Brain pericyte (primary cell): Measurements from ENCODE around the gene BICD2.
"Not testable (repeated sequence)": the region's sequence is repeated elsewhere in the genome, so short reads cannot be mapped to it uniquely, and the experiment has no call there.

Experiments used
- DNase-seq: peaks from one replicate; pipeline ENCODE4 v3.0.0-alpha.2; 2012; ENCODE audit warnings: low read depth, low spot score

BICD2 gene

GRCh38 chr9:92770360-92770995, 5.8 kb upstream of the BICD2 start:
- DNase-seq: no peak

GRCh38 chr9:92769990-92770359, 5.3 kb upstream of the BICD2 start:
- no peak for DNase-seq

- DNase-seq: no peak
Measured at GRCh38 chr9:92769286-92769685, 4.7 kb upstream of the BICD2 start.

- DNase-seq: not testable (repeated sequence)
Measured at GRCh38 chr9:92768816-92769215, 4.2 kb upstream of the BICD2 start.

- DNase-seq: no peak
Measured at GRCh38 chr9:92767066-92768054, 2.7 kb upstream of the BICD2 start.

GRCh38 chr9:92764988-92765936, 629 bp upstream of the BICD2 start:
- DNase-seq: peak; percentile 92

GRCh38 chr9:92763721-92764380, 782 bp downstream of the BICD2 start:
- DNase-seq: no peak

GRCh38 chr9:92762781-92763708, 1.6 kb downstream of the BICD2 start:
- no peak for DNase-seq

- DNase-seq: no peak
Measured at GRCh38 chr9:92762196-92762595, 2.4 kb downstream of the BICD2 start.

- DNase-seq: no peak
Measured at GRCh38 chr9:92761686-92762085, 2.9 kb downstream of the BICD2 start.

GRCh38 chr9:92760494-92760893, 4.1 kb downstream of the BICD2 start:
- no peak for DNase-seq

GRCh38 chr9:92760070-92760469, 4.6 kb downstream of the BICD2 start:
- DNase-seq: no peak

GRCh38 chr9:92759446-92759845, 5.2 kb downstream of the BICD2 start:
- DNase-seq: no peak

GRCh38 chr9:92756792-92757191, 7.8 kb downstream of the BICD2 start:
- DNase-seq: no peak

- no peak for DNase-seq
Measured at GRCh38 chr9:92754091-92754745, 10.4 kb downstream of the BICD2 start.

GRCh38 chr9:92752812-92753404, 11.7 kb downstream of the BICD2 start:
- DNase-seq: no peak

GRCh38 chr9:92749934-92750315, 14.7 kb downstream of the BICD2 start:
- DNase-seq: no peak

GRCh38 chr9:92749071-92749933, 15.3 kb downstream of the BICD2 start:
- no peak for DNase-seq

- DNase-seq: no peak
Measured at GRCh38 chr9:92748233-92748497, 16.5 kb downstream of the BICD2 start.
